GM23338 (cell line): Measurements from ENCODE around the gene SH3BP4.

ENCODE experiments used
- CREB1 ChIP-seq: fragments of 250-450 bp; sonication (Bioruptor Pico); IDR thresholded peaks from 2 replicates; pipeline ENCODE4 v1.5.0; 2020; ENCODE audit warnings: low read depth, mild to moderate bottlenecking, moderate library complexity
- CTCF ChIP-seq, 2 experiments: fragments of 200-600 bp in 1 of 2; sonication (generic) in 1 of 2; conservative IDR thresholded peaks; 2 replicates each; pipeline versions ENCODE4 v1.5.1 to v1.6.1; 2016 to 2017; ENCODE audit warnings: antibody characterized with exemption in 2 of 2, low read depth in 2 of 2, mild to moderate bottlenecking in 2 of 2, moderate library complexity in 1 of 2
- ETS1 ChIP-seq: IDR thresholded peaks from 2 replicates; pipeline ENCODE4 v1.6.1; 2016; ENCODE audit warnings: antibody characterized with exemption
- EZH2 ChIP-seq: fragments of 200-600 bp; sonication (generic); IDR thresholded peaks from one replicate; pipeline ENCODE4 v1.8.0; 2017; ENCODE audit warnings: antibody characterized with exemption, mild to moderate bottlenecking, low read depth; ENCODE audit not compliant: unreplicated experiment
- EZH2phosphoT487 ChIP-seq: fragments of 200-600 bp; sonication (generic); IDR thresholded peaks from one replicate; pipeline ENCODE4 v1.8.1; 2018; ENCODE audit warnings: antibody characterized with exemption; ENCODE audit not compliant: unreplicated experiment
- JUNB ChIP-seq: IDR thresholded peaks from one replicate; pipeline ENCODE4 v1.6.1; 2016; ENCODE audit warnings: antibody characterized with exemption; ENCODE audit not compliant: unreplicated experiment
- POLR2AphosphoS5 ChIP-seq: IDR thresholded peaks from 2 replicates; pipeline ENCODE4 v1.6.1; 2016; ENCODE audit warnings: antibody characterized with exemption, low read depth
- REST ChIP-seq: IDR thresholded peaks from one replicate; pipeline ENCODE4 v1.6.1; 2018; ENCODE audit warnings: antibody characterized with exemption; ENCODE audit not compliant: unreplicated experiment
- STAT1 ChIP-seq: IDR thresholded peaks from one replicate; pipeline ENCODE4 v1.6.1; 2016; ENCODE audit warnings: antibody characterized with exemption; ENCODE audit not compliant: unreplicated experiment
- ZNF114 ChIP-seq: fragments of 250-450 bp; sonication (Bioruptor Pico); IDR thresholded peaks from 2 replicates; pipeline ENCODE4 v1.5.0; 2020; ENCODE audit warnings: mild to moderate bottlenecking, moderate library complexity
- ZNF331 ChIP-seq: fragments of 250-450 bp; sonication (Bioruptor Pico); IDR thresholded peaks from 2 replicates; pipeline ENCODE4 v1.5.0; 2020; ENCODE audit warnings: low read depth, mild to moderate bottlenecking, moderate library complexity
- ZNF462 ChIP-seq: fragments of 250-450 bp; sonication (Bioruptor Pico); IDR thresholded peaks from 2 replicates; pipeline ENCODE4 v1.5.0; 2020; ENCODE audit warnings: mild to moderate bottlenecking, moderate library complexity

- no peak for TF ChIP-seq CTCF (conservative IDR thresholded peaks at IDR 0.05; ENCODE audit: low read depth in 2 of 2)
- no peak for TF ChIP-seq POLR2AphosphoS5
- TF ChIP-seq ZNF331 (CRISPR knock-in tag) = no peak
- TF ChIP-seq EZH2 = no peak
- TF ChIP-seq EZH2phosphoT487 = no peak
- TF ChIP-seq REST = no peak
- TF ChIP-seq ETS1 = no peak
- TF ChIP-seq CREB1 = no peak
- TF ChIP-seq ZNF114 (CRISPR knock-in tag) = no peak
- TF ChIP-seq JUNB = no peak
- TF ChIP-seq STAT1 = no peak
- no peak for TF ChIP-seq ZNF462 (CRISPR knock-in tag)
These were observed 126.4 kb downstream of the SH3BP4 start for GRCh38 chr2:235078182-235078581.
